GM10248 (cell line): ENCODE measurements around the gene ALKBH7.

Experiments
- CTCF ChIA-PET: fragments of 300-600 bp; sonication (Branson Sonifier 250); formaldehyde crosslinking; extraction: SDS; loops from one replicate; lab custom pipeline; 2021; ENCODE audit warnings: antibody characterized with exemption; lab: Yijun Ruan, JAX
- POLR2A ChIA-PET: fragments of 350-650 bp; sonication (Branson Sonifier 250); formaldehyde crosslinking; extraction: SDS; loops from one replicate; lab custom pipeline; 2020; ENCODE audit warnings: antibody characterized with exemption; lab: Yijun Ruan, JAX
- DNase-seq: peaks from one replicate; pipeline ENCODE4 v3.0.0; 2012; ENCODE audit errors: extremely low spot score
- TF ChIP-seq, protein P1 (sequence below): IDR thresholded peaks from 2 replicates; pipeline ENCODE4 v1.5.1; 2012; ENCODE audit warnings: mild to moderate bottlenecking, low read depth; ENCODE audit errors: extremely low read depth, missing control alignments, control extremely low read depth

ALKBH7 gene

DNA sequence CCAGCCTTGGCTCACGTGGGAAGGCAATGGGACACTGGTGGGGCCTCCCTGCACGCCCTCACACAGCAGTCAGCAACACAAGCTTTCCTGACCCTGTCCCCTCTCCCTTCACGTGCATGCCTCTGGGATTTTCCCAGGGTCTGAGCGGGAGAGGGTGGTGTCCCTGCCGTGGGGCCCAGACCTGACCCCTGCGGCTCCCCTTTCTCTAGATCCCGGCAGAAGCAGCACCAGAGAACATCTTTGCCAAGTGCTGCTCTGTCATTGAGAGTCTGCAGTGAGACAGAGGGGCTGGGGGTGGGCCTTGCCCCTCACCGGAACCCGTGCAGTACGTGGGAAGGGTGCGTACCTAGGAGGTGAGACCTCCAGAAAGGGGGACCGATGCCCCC, 39.5 kb downstream of the ALKBH7 start:
- DNase-seq, result no peak
- CTCF ChIA-PET, result interaction anchor here (0.9 to 1.0 kb wide), 2 partner anchors 40 to 194 kb away, joined by 3 read pairs; partner anchors contain the start of gene ALKBH7
- TF ChIP-seq, protein P1, sequence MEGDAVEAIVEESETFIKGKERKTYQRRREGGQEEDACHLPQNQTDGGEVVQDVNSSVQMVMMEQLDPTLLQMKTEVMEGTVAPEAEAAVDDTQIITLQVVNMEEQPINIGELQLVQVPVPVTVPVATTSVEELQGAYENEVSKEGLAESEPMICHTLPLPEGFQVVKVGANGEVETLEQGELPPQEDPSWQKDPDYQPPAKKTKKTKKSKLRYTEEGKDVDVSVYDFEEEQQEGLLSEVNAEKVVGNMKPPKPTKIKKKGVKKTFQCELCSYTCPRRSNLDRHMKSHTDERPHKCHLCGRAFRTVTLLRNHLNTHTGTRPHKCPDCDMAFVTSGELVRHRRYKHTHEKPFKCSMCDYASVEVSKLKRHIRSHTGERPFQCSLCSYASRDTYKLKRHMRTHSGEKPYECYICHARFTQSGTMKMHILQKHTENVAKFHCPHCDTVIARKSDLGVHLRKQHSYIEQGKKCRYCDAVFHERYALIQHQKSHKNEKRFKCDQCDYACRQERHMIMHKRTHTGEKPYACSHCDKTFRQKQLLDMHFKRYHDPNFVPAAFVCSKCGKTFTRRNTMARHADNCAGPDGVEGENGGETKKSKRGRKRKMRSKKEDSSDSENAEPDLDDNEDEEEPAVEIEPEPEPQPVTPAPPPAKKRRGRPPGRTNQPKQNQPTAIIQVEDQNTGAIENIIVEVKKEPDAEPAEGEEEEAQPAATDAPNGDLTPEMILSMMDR, result no peak
- POLR2A ChIA-PET, result no interaction called here

DNA sequence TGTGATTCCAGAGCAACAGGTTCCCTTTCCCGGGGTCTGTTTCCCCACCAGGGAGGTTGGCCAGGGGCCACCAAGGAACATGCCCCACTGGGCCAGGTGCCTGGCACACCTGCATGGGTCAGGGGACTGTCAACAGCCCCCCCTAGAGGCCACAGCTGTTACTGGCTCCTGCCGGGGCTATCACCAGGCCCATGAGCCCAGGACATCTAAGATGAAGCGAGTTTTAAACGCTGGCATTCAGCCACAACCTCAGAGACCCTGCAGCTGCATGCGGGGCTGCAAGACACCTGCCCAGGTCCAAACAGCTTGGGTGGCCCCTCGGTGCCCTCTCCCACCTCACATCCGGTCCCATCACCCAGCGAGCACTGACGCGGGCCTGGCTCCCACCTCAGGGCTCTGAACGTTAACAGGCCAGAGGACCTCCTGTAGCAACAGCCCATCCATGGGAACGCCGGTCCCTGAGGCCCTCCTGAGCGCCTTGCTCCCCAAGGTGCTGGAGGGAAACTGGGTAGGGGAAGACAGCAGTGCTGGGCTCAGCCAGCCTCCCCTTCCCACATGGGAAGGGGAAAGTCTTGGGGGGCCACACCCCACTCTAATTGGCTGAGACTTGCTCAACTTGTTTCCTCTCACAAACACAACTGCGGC, 40.0 kb downstream of the ALKBH7 start:
- TF ChIP-seq, protein P1, result peak; percentile 46
- CTCF ChIA-PET, result interaction anchor here (1.0 kb wide), 1 partner anchor 40 kb away, joined by 3 read pairs; the partner anchor contains the start of gene ALKBH7
- peak; percentile 66 for DNase-seq
- POLR2A ChIA-PET, result no interaction called here

GRCh38 chr19:6413291-6413690, 40.7 kb downstream of the ALKBH7 start:
- ChIA-PET POLR2A (no interaction called here), CTCF (no interaction called here)
- no peak for DNase-seq
- TF ChIP-seq, protein P1, result no peak

DNA sequence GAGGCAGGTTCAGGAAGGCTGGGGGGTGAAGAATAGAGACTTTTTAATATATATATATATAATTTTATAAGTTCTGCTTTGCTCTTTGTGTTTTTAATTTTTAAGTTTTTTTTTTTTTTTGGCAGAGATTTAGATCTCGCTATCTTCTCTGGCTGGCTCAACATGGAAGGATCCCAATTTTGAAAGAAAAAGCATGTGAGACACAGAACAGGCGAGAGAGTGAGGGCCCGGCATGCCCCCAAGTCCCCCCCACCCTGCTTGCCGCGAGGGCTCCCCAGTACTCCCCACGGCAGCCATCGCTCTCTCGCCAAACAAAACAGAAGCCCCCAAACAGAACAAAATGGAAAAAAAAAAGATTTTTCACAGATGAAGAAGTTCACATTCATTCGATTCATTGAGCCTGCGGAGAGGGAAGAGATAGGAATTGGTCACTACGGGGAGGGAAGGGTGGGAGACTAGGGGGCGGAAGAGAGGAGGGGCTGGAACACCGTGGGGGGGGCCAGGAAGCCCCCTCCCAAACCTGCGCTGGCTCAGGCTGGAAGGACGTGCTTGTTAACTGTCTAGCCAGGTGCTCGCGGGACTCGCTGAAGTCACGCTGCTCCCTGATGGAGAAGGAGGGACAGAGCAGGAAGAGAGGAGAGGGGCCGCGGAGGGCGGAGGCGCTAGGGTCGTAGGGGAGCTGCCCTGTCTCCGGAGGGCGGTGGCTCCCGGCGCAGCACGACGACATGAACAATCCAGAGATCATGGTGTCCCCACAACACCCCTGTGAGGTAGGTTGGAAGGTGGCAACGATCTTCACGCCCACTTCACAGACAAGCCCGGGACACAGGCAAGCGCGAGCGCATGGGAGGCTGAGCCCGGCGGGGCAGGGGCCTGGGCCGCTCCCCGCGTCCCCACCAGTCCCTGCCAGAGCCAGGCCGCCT, 41.4 kb downstream of the ALKBH7 start:
- CTCF ChIA-PET, result no interaction called here
- TF ChIP-seq, protein P1, result no peak
- POLR2A ChIA-PET, result no interaction called here
- DNase-seq, result no peak

GRCh38 chr19:6414793-6415590, 42.4 kb downstream of the ALKBH7 start:
- ChIA-PET POLR2A (no interaction called here), CTCF (no interaction called here)
- TF ChIP-seq, protein P1, result no peak
- no peak for DNase-seq
